Upper lobe of left lung (tissue), 4 donors: ENCODE results near the gene APOL6.

ENCODE experiments used
- CTCF ChIP-seq, 6 experiments: fragments of 450-650 bp in 4 of 6; fragments of 200-600 bp in 2 of 6; sonication (generic) in 2 of 6; IDR thresholded peaks; one replicate each; pipeline ENCODE4 v1.5.1; 2016 to 2019; ENCODE audit warnings: antibody characterized with exemption in 6 of 6
- EP300 ChIP-seq, 4 donors: sonication (generic); formaldehyde crosslinking; IDR thresholded peaks; one replicate each; pipeline ENCODE4 v1.5.1; 2017; ENCODE audit warnings: antibody characterized with exemption in 4 of 4, control low read depth in 2 of 4
- POLR2A ChIP-seq, 4 donors: fragments of 450-650 bp; IDR thresholded peaks; one replicate each; pipeline ENCODE4 v1.5.1; 2016 to 2017; ENCODE audit warnings: antibody characterized with exemption in 4 of 4, mild to moderate bottlenecking in 2 of 4
- POLR2AphosphoS5 ChIP-seq, 2 donors: sonication (generic); formaldehyde crosslinking; IDR thresholded peaks; one replicate each; pipeline ENCODE4 v1.5.1; 2017; ENCODE audit warnings: antibody characterized with exemption in 2 of 2

GRCh38 chr22:35649026-35649553 lies 844 bp downstream of the APOL6 start:
- TF ChIP-seq CTCF (IDR thresholded peaks at IDR 0.05) (no peak), POLR2A (IDR thresholded peaks at IDR 0.05) (no peak), POLR2AphosphoS5 (IDR thresholded peaks at IDR 0.05) (no peak), EP300 (IDR thresholded peaks at IDR 0.05) (no peak)
